Testis (tissue), 3 donors: ENCODE measurements around the gene SPEN. TPM values are rescaled to one million over a fixed set of nuclear protein-coding genes. Genes with fewer than 3 reads are reported as not detected.

Experiments
- DNase-seq: peaks from one replicate; pipeline ENCODE4 v3.0.0-alpha.2; 2019
- H3K27ac ChIP-seq, 2 donors: fragments of 200-600 bp; sonication (generic); one replicate each; pipeline ENCODE4 v1.5.1; 2019
- H3K27me3 ChIP-seq: fragments of 200-600 bp; sonication (generic); one replicate; pipeline ENCODE4 v1.5.1; 2019
- H3K36me3 ChIP-seq: fragments of 200-600 bp; sonication (generic); one replicate; pipeline ENCODE4 v1.5.1; 2017; ENCODE audit warnings: low read depth; ENCODE audit errors: missing control alignments
- H3K4me1 ChIP-seq: fragments of 200-600 bp; sonication (generic); one replicate; pipeline ENCODE4 v1.5.1; 2019
- H3K4me3 ChIP-seq, 2 donors: fragments of 200-600 bp; sonication (generic); one replicate each; pipeline ENCODE4 v1.5.1; 2017 to 2019
- H3K9me3 ChIP-seq: fragments of 200-600 bp; sonication (generic); one replicate; pipeline ENCODE4 v1.5.1; 2017
- POLR2A ChIP-seq: fragments of 450-650 bp; IDR thresholded peaks from one replicate; pipeline ENCODE4 v1.6.1; 2017; ENCODE audit warnings: antibody characterized with exemption, mild to moderate bottlenecking, moderate library complexity
- WGBS, 2 donors: methylation state at CpG; one replicate each; pipeline ENCODE4 v1.1.5; 2018; 5-methylcytosine and 5-hydroxymethylcytosine counted together
- intact Hi-C: fragments of 100-400 bp; cut with DNase I; formaldehyde crosslinking; loops from one replicate; pipeline ENCODE4 v1.15.1; 2023; ENCODE audit warnings: low total_unique reads
- polyA plus RNA-seq: library from polyadenylated mRNA; stranded (reverse); fragments of 350-450 nt; fragmentation: Illumina TruSeq; extraction: RNeasy Lipid Tissue Mini Kit (QIAGEN cat#74804); gene quantifications from one replicate; pipeline ENCODE4 v1.2.3, GENCODE V29; 2014; ENCODE audit warnings: low read depth, low replicate concordance; ENCODE audit not compliant: insufficient read depth
- total RNA-seq, 2 donors: library from RNA; depleted of rRNA; stranded (reverse); fragments of >200 nt; gene quantifications; one replicate each; pipeline ENCODE4 v1.2.3, GENCODE V29; 2016
- TF ChIP-seq, protein P1 (sequence below), 3 experiments: fragments of 450-650 bp in 2 of 3; fragments of 200-600 bp in 1 of 3; sonication (generic) in 1 of 3; IDR thresholded peaks; one replicate each; pipeline ENCODE4 v1.5.1; 2016 to 2019; ENCODE audit warnings: antibody characterized with exemption in 3 of 3, mild to moderate bottlenecking in 2 of 3, moderate library complexity in 1 of 3

The SPEN gene
- total and polyA plus RNA-seq, 3 donors from 2014 or later: 53.2 to 60.6 (median 54.8) TPM

DNA sequence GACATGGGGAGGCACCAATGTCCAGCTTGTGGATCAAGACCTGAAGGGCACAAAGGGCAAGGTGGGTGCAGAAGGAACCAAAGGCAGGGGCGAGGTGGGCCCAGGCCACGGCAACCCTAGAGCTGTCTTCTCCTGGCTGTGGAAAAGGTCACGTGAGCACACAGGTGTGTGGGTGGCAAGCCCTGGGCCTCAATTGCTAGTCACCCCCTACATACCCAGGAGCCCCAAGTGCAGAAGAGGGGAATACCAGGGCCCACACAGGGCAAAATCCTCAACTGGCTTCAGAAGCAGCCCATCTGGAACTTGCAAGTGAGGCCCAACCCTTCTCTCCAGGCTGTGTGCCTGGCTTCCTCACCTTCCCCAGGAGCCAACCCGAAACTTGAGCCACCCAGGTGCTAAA lies 102.8 kb downstream of the SPEN start:
- no peaks in the 10 kb centered on the region for H3K36me3 ChIP-seq
- H3K4me3 ChIP-seq: no peak overlapping the region
- H3K4me1 ChIP-seq: peaks cover 65% of the 10 kb centered on the region
- no peaks in the 10 kb centered on the region for H3K9me3 ChIP-seq
- no peaks in the 10 kb centered on the region for H3K27me3 ChIP-seq
- DNase-seq: no peak
- H3K27ac ChIP-seq: peak overlapping the region; percentile 94 to 95
- intact Hi-C loops: no loop called here
- 85 to 94% methylated on average over 3 to 4 of the region's 4 CpGs for WGBS, 2 donors
- no peak for TF ChIP-seq POLR2A
- TF ChIP-seq, protein P1, sequence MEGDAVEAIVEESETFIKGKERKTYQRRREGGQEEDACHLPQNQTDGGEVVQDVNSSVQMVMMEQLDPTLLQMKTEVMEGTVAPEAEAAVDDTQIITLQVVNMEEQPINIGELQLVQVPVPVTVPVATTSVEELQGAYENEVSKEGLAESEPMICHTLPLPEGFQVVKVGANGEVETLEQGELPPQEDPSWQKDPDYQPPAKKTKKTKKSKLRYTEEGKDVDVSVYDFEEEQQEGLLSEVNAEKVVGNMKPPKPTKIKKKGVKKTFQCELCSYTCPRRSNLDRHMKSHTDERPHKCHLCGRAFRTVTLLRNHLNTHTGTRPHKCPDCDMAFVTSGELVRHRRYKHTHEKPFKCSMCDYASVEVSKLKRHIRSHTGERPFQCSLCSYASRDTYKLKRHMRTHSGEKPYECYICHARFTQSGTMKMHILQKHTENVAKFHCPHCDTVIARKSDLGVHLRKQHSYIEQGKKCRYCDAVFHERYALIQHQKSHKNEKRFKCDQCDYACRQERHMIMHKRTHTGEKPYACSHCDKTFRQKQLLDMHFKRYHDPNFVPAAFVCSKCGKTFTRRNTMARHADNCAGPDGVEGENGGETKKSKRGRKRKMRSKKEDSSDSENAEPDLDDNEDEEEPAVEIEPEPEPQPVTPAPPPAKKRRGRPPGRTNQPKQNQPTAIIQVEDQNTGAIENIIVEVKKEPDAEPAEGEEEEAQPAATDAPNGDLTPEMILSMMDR (IDR thresholded peaks at IDR 0.05): no peak

DNA sequence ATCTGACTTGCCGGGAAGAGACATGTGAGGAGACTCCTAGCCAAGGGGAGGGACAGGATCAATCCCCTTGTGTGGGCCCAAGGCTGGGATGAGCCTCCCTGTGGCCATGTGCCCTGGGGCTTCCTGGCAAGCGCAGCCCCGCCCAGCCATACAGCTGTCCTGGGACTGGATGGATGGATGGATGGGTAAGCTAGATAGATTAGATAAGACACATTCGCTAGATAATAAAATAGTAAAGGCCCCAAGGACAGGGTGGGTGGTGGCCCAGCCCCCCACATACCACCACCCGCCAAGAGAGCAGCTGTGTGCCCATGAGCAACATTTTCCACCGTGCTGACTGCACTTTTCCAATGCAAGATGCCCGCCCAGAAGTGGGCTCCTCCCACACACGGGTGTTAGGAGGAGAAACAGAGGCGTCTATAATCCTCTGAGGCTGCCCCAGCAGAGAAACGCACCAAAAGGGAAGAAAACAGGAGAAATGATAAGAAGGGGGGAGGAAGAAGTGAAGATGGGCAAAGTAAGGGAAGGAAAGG lies 103.3 kb downstream of the SPEN start:
- 40 to 46% methylated on average over 10 of the region's 10 CpGs for WGBS, 2 donors
- DNase-seq: no peak
- intact Hi-C loops: no loop called here
- H3K9me3 ChIP-seq: no peaks in the 10 kb centered on the region
- no peak for TF ChIP-seq POLR2A
- TF ChIP-seq, protein P1 (IDR thresholded peaks at IDR 0.05): no peak
- no peak overlapping the region for H3K4me3 ChIP-seq
- peaks cover 65% of the 10 kb centered on the region for H3K4me1 ChIP-seq
- H3K27me3 ChIP-seq: no peaks in the 10 kb centered on the region
- peak overlapping the region; percentile 94 to 95 for H3K27ac ChIP-seq
- no peaks in the 10 kb centered on the region for H3K36me3 ChIP-seq

DNA sequence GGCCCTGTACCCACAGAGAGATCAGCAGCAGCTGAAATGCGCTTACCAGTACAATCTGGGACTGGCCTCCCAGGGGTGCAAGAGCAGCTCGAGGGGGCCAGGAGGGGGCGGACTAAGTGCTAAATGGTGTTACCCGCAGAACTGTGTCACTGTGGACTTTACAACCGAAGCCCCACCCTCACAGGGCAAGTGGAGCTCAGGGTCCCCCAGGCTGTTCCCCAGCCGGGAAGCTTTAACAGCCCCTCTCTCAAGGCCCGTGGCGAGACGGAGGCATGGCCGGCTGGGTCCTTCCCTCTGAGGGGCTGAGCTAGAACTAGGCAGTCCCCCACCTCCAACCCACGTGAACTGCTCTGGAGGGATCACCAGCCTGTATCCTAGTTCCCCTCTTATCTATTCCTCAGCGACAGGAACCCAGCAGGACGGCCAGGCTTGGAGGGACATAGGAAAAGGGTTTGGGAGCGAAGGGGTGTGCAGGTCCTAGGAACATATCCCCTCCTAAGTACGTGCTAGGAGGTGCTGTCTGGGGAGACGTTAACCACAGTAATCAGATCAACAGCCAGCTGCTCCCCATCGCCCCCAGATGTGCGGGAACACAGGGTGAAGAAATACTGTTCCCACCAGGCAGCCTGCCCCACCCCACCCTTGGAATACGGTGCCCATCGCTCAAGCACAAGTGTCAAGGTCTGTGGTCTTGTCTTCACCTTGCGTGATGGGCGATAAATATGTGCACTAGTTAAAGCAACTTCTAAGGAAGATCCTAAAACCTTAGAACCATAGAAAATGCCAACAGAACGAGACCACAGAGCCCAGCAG lies 104.0 kb downstream of the SPEN start:
- TF ChIP-seq POLR2A: no peak
- no peak for DNase-seq
- Histone ChIP-seq H3K27ac (peak overlapping the region; percentile 94 to 95), H3K36me3 (no peaks in the 10 kb centered on the region), H3K27me3 (no peaks in the 10 kb centered on the region), H3K4me3 (no peak overlapping the region), H3K4me1 (peaks cover 65% of the 10 kb centered on the region), H3K9me3 (no peaks in the 10 kb centered on the region)
- WGBS, 2 donors: 52 to 61% methylated on average over 19 to 23 of the region's 23 CpGs
- intact Hi-C loops: no loop called here

DNA sequence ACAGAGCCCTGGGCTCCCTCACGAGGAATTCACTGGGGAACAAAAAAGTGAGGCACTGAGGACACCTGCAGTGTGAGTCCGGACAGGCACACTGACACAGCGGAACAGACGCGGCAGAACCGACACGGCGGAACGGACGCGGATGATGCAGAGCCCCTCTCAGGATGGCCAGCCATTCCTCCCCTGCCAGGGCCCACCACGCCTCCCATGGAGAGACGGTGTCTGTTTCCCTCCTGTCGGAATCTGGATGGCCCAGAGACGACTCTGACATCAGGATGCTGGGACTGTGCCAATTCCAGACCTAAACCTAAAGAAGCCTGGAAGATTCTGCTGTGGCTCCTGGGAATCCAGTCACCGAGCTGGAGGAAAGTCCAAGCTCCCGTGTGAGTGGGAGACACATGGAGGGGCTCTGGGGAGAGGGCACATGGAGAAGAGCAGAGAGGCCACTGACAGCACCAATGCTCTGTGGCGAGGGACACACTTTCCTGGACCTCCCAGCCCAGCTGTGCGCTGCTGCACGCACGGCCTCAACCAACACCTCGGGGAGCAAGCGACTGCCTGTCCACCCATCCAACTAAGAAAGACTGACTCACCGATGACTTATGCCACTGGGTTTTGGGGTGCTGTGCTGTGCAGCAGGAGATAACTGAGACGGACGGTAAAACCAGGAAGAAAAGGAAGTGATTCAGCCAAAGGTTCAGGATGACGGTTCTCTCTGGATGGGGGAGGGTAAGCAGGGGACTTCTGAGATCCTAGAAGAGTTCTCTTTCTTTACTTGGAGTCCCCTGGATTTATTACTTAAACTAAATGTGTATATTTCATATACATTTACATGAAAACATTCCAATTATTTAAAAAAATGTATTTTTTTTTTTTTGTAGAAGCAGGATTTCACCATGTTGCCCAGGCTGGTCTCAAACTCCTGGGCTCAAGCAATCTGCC lies 105.1 kb downstream of the SPEN start:
- Histone ChIP-seq H3K27me3 (no peaks in the 10 kb centered on the region), H3K36me3 (no peaks in the 10 kb centered on the region), H3K27ac (peak overlapping the region; percentile 94 to 95), H3K9me3 (no peaks in the 10 kb centered on the region), H3K4me1 (peaks cover 65% of the 10 kb centered on the region), H3K4me3 (no peak overlapping the region)
- DNase-seq: no peak
- 82 to 86% methylated on average over 27 of the region's 27 CpGs for WGBS, 2 donors
- intact Hi-C loops: no loop called here
- TF ChIP-seq, protein P1 (IDR thresholded peaks at IDR 0.05): no peak
- TF ChIP-seq POLR2A: no peak

DNA sequence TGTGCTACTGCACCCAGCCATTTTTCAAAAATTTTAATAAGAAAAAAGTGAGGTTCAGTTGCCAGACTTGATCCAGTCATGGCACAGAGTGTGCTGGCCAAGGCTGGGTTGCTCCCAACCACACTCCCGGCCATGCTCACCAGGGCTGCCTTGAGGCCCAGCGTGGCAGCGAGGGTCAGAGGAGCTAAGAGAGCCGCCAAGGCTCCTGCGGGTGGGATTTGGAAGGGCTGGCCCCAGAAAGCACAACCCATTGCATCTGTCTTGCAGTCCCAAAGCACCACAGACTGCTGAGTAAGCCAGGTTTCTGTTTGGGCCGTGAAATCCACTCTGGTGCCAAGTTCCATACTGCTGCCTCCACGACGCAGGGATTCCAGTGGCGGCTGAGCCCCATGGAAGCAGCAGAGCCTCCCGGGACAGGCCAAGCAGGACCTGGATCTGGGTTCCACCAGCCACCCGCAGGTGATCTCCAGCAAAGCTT lies 105.8 kb downstream of the SPEN start:
- Histone ChIP-seq H3K4me3 (no peak overlapping the region), H3K36me3 (no peaks in the 10 kb centered on the region), H3K27me3 (no peaks in the 10 kb centered on the region), H3K4me1 (peaks cover 57% of the 10 kb centered on the region), H3K9me3 (no peaks in the 10 kb centered on the region), H3K27ac (peak overlapping the region in 1 of 2 donors; percentile 95)
- intact Hi-C loops: no loop called here
- no peak for DNase-seq
- no peak for TF ChIP-seq POLR2A
- TF ChIP-seq, protein P1 (IDR thresholded peaks at IDR 0.05): no peak
- WGBS, 2 donors: 75 to 80% methylated on average over 6 to 11 of the region's 11 CpGs
